ENCODE measurements around the gene UPP1.
A peak's percentile ranks its signal among the peaks of the same experiment; 100 is the strongest.
"Not testable (repeated sequence)": the region's sequence is repeated elsewhere in the genome, so short reads cannot be mapped to it uniquely, and the experiment has no call there.

The UPP1 gene

GRCh38 chr7:48114115-48114514 is 25.1 kb downstream of the UPP1 start:
- no peak overlapping the region for H3K4me3 ChIP-seq (ENCODE audit: low read depth, low read length)
- no peak for DNase-seq (ENCODE audit: low read depth)
- TF ChIP-seq CTCF (IDR thresholded peaks at IDR 0.05; ENCODE audit: insufficient read depth, low read depth, low read length, missing control alignments): no peak

GRCh38 chr7:48114589-48114988 is 25.5 kb downstream of the UPP1 start:
- no peak for TF ChIP-seq CTCF (IDR thresholded peaks at IDR 0.05; ENCODE audit: insufficient read depth, low read depth, low read length, missing control alignments)
- DNase-seq (ENCODE audit: low read depth): no peak
- no peak overlapping the region for H3K4me3 ChIP-seq (ENCODE audit: low read depth, low read length)

GRCh38 chr7:48116043-48116442 is 27.0 kb downstream of the UPP1 start:
- no peak for DNase-seq (ENCODE audit: low read depth)
- TF ChIP-seq CTCF (IDR thresholded peaks at IDR 0.05; ENCODE audit: insufficient read depth, low read depth, low read length, missing control alignments): no peak
- no peak overlapping the region for H3K4me3 ChIP-seq (ENCODE audit: low read depth, low read length)

- H3K4me3 ChIP-seq (ENCODE audit: low read depth, low read length): no peak overlapping the region
- no peak for TF ChIP-seq CTCF (IDR thresholded peaks at IDR 0.05; ENCODE audit: insufficient read depth, low read depth, low read length, missing control alignments)
- no peak for DNase-seq (ENCODE audit: low read depth)
These were observed 29.0 kb downstream of the UPP1 start for GRCh38 chr7:48118041-48118440.

- not testable (repeated sequence) for DNase-seq (ENCODE audit: low read depth); H3K4me3 ChIP-seq (ENCODE audit: low read depth, low read length)
These were observed 31.5 kb downstream of the UPP1 start for GRCh38 chr7:48120536-48120935.

GRCh38 chr7:48126037-48126436 is 37.0 kb downstream of the UPP1 start:
- no peak for TF ChIP-seq CTCF (IDR thresholded peaks at IDR 0.05; ENCODE audit: insufficient read depth, low read depth, low read length, missing control alignments)
- no peak for DNase-seq (ENCODE audit: low read depth)
- no peak overlapping the region for H3K4me3 ChIP-seq (ENCODE audit: low read depth, low read length)

GRCh38 chr7:48130658-48131108 is 41.6 kb downstream of the UPP1 start:
- H3K4me3 ChIP-seq (ENCODE audit: low read depth, low read length): no peak overlapping the region
- TF ChIP-seq CTCF (IDR thresholded peaks at IDR 0.05; ENCODE audit: insufficient read depth, low read depth, low read length, missing control alignments): no peak
- peak; percentile 43 for DNase-seq (ENCODE audit: low read depth)
